ENCODE results near the gene EOLA2.
"Not testable (repeated sequence)": the region's sequence is repeated elsewhere in the genome, so short reads cannot be mapped to it uniquely, and the experiment has no call there.

The EOLA2 gene

GRCh38 chrX:149938427-149938880 lies at the start of gene EOLA2:
EOLA2 (minus strand) TSS chrX:149938491; CDS start chrX:149933874, 4,617 bp downstream.
- DNase-seq: peak; percentile 84

GRCh38 chrX:149987613-149988012 lies 49.3 kb upstream of the EOLA2 start:
- no peak for DNase-seq

GRCh38 chrX:149984411-149984810 lies 46.1 kb upstream of the EOLA2 start:
- DNase-seq: no peak

GRCh38 chrX:149982310-149982709 lies 44.0 kb upstream of the EOLA2 start:
- DNase-seq: no peak

- no peak for DNase-seq
Measured at GRCh38 chrX:149979126-149979644, 40.9 kb upstream of the EOLA2 start.

- no peak for DNase-seq
Measured at GRCh38 chrX:149962859-149963757, 24.8 kb upstream of the EOLA2 start.

GRCh38 chrX:149962010-149962409 lies 23.7 kb upstream of the EOLA2 start:
- no peak for DNase-seq

GRCh38 chrX:149961572-149961971 lies 23.3 kb upstream of the EOLA2 start:
- DNase-seq: no peak

GRCh38 chrX:149950681-149951080 lies 12.4 kb upstream of the EOLA2 start:
- DNase-seq: no peak

- no peak for DNase-seq
Measured at GRCh38 chrX:149949743-149950436, 11.6 kb upstream of the EOLA2 start.

- no peak for DNase-seq
Measured at GRCh38 chrX:149948016-149948415, 9.7 kb upstream of the EOLA2 start.

- DNase-seq: not testable (repeated sequence)
Measured at GRCh38 chrX:149946932-149947331, 8.6 kb upstream of the EOLA2 start.

GRCh38 chrX:149945820-149946219 lies 7.5 kb upstream of the EOLA2 start:
- not testable (repeated sequence) for DNase-seq

- DNase-seq: not testable (repeated sequence)
Measured at GRCh38 chrX:149945087-149945670, 6.9 kb upstream of the EOLA2 start.

- not testable (repeated sequence) for DNase-seq
Measured at GRCh38 chrX:149940674-149941024, 2.4 kb upstream of the EOLA2 start.

GRCh38 chrX:149939905-149940673 lies 1.8 kb upstream of the EOLA2 start:
- peak; percentile 88 for DNase-seq

- no peak for DNase-seq
Measured at GRCh38 chrX:149939655-149939904, 1.3 kb upstream of the EOLA2 start.

GRCh38 chrX:149938881-149939654 lies 777 bp upstream of the EOLA2 start:
- peak; percentile 81 for DNase-seq

- no peak for DNase-seq
Measured at GRCh38 chrX:149937871-149938426, 342 bp downstream of the EOLA2 start.

GRCh38 chrX:149937328-149937727 lies 963 bp downstream of the EOLA2 start:
- not testable (repeated sequence) for DNase-seq

GRCh38 chrX:149933547-149933946 lies 4.7 kb downstream of the EOLA2 start:
- not testable (repeated sequence) for DNase-seq

- DNase-seq: not testable (repeated sequence)
Measured at GRCh38 chrX:149932970-149933369, 5.3 kb downstream of the EOLA2 start.
